GM03348 (cell line): ENCODE measurements around the gene MAP4K2.
A peak's percentile ranks its signal among the peaks of the same experiment; 100 is the strongest.

Experiments
- DNase-seq: peaks from one replicate; pipeline ENCODE4 v3.0.0; 2012; ENCODE audit warnings: low spot score

Gene MAP4K2

GRCh38 chr11:64810891-64811272 is 7.9 kb upstream of the MAP4K2 start:
- no peak for DNase-seq

GRCh38 chr11:64810271-64810890 is 7.4 kb upstream of the MAP4K2 start, which contains the start of gene MEN1:
TSS of gene MEN1 (minus strand) at chr11:64810551. CDS start at chr11:64810109, 442 bp downstream.
- peak; percentile 97 for DNase-seq

GRCh38 chr11:64809781-64810241 is 6.8 kb upstream of the MAP4K2 start:
- peak; percentile 41 for DNase-seq

GRCh38 chr11:64805481-64805880 is 2.5 kb upstream of the MAP4K2 start:
- DNase-seq, result no peak

- no peak for DNase-seq
Measured at GRCh38 chr11:64804346-64805210, 1.6 kb upstream of the MAP4K2 start.

- DNase-seq, result no peak
Measured at GRCh38 chr11:64803846-64804345, 882 bp upstream of the MAP4K2 start.

GRCh38 chr11:64802370-64803157 is 450 bp downstream of the MAP4K2 start:
- DNase-seq, result no peak

GRCh38 chr11:64801561-64802369 is 1.2 kb downstream of the MAP4K2 start:
- DNase-seq, result no peak

- no peak for DNase-seq
Measured at GRCh38 chr11:64801158-64801464, 1.9 kb downstream of the MAP4K2 start.

- DNase-seq, result no peak
Measured at GRCh38 chr11:64800303-64801157, 2.5 kb downstream of the MAP4K2 start.

GRCh38 chr11:64799623-64800302 is 3.3 kb downstream of the MAP4K2 start:
- no peak for DNase-seq

GRCh38 chr11:64799256-64799622 is 3.8 kb downstream of the MAP4K2 start:
- no peak for DNase-seq

- no peak for DNase-seq
Measured at GRCh38 chr11:64796757-64797541, 6.1 kb downstream of the MAP4K2 start.

GRCh38 chr11:64796047-64796756 is 6.8 kb downstream of the MAP4K2 start:
- DNase-seq, result no peak

- DNase-seq, result no peak
Measured at GRCh38 chr11:64794526-64794925, 8.5 kb downstream of the MAP4K2 start.

GRCh38 chr11:64793271-64794160 is 9.5 kb downstream of the MAP4K2 start:
- DNase-seq, result no peak

- no peak for DNase-seq
Measured at GRCh38 chr11:64792482-64792881, 10.5 kb downstream of the MAP4K2 start.
